HG03354 (cell line): Measurements from ENCODE around the gene PAK4.
"Not testable (repeated sequence)": the region's sequence is repeated elsewhere in the genome, so short reads cannot be mapped to it uniquely, and the experiment has no call there.

Experiments
- ATAC-seq: cut with Tn5 transposase; IDR thresholded peaks from one replicate; pipeline ENCODE4 v1.9.1; 2021; ENCODE audit warnings: mild to moderate bottlenecking; ENCODE audit not compliant: unreplicated experiment, poor library complexity, severe bottlenecking

The PAK4 gene

DNA sequence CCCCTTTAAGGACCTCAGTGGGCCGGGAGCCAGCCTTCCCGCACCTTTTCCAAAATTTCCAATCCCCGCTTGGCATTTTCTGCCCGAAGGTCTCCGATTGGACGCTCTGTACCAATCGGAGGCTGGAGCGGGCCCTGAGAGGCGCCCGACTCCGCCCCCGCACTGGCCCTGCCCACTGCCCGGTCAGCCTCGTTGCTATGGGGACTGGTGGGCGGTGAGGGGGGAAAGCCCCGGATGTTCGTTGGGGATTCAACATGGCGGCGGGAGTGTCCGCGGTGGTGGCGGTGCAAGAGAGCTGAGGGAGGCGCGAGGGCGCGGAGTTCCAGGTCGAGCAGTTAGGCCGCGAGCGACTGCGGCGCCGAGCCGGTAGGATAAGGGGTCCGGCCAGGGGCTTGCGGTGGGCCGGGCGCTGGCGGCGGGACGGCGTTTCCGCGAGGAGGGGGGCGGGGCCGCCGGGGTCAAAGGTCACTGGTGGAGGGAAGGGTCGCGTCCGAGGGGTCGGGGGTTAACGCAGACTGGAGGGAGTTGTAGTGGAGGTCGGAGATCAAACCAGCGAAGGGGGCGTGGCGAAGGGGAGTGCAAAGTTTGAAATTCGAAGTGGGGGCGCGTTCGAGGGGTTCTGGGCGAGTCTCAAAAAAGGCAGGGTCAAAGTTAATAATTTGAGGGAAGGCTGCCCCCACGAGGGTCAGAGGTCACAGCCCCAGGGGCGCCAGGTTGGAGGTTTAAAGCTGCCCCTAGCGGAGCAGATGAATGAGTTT lies at the start of gene PAK4:
PAK4 (plus strand) TSS at position 233 of the 758 bp plus-strand sequence. CDS start 43,768 bp downstream, outside the sequence.
- ATAC-seq = peak; percentile 94

DNA sequence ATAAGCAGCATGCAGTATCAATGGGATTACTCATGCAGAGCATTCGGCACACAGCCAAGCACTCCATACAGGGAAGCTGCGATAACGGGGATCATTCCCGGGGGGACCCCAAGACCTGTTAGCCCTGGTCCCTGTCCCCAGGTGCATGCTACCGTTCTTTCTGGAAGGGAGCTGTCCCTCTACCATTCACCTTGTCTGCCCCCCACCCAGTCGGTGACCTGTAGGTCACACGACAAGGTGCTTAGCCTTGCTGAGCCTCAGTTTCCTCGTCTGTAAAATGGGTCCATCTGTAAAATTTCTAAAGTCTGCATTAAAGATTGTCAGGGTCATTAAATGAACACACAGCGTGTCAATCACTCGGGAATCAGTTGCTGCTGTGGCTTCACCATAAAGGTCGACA lies 48.3 kb upstream of the PAK4 start:
- no peak for ATAC-seq

DNA sequence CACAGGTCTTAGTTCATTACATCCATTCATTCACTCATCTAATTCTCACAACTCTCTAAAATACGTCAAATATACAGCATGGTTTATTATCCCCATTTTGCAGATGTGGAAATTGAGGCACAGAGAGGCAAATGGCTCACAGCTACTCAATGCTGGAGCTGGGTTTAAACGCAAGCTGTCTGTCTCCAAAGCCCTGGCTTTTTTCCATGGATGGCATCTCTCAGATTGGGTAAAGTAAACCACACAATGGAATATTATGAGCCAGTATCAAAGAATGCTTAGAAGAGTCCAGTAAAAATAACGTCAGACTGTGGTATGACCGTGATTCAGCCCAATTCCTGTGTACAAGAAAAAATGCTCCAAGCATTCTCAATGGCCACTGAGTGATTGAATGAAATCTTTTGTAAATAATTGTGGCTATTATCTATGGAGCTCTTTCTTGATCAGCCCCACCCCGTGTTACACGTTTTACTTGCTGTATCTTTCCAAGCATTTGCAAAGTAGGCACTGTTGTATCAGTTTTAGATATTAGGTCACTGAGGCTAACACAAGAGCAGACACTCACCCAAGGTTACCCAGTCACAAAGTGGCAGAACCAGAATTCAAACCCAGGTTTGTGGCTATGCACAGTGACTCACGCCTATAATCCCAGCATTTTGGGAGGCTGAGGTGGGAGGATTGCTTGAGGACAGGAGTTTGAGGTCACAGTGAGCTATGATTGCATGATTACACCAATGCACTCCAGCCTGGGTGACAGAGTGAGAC lies 47.0 kb upstream of the PAK4 start:
- no peak for ATAC-seq

- no peak for ATAC-seq
These were observed 45.2 kb upstream of the PAK4 start for GRCh38 chr19:39080431-39080830.

DNA sequence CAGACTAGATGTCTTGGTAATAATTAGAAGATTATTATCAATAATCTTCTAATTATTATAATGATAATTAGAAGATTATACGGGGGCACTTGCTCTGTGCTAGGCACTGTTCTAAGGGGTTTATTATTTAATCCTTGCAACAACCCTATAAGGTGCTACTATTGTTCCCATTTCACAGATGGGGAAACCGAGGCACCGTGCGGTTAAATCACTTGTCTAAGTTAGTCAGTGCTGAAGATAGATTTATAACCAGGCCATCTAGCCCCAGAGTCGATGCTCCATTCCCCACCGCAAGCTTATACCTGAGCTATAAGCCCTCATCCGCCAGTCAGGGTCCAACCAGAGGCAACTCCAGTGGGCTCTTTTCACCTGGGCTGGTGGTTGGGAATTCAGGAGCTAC lies 43.4 kb upstream of the PAK4 start:
- ATAC-seq = no peak

DNA sequence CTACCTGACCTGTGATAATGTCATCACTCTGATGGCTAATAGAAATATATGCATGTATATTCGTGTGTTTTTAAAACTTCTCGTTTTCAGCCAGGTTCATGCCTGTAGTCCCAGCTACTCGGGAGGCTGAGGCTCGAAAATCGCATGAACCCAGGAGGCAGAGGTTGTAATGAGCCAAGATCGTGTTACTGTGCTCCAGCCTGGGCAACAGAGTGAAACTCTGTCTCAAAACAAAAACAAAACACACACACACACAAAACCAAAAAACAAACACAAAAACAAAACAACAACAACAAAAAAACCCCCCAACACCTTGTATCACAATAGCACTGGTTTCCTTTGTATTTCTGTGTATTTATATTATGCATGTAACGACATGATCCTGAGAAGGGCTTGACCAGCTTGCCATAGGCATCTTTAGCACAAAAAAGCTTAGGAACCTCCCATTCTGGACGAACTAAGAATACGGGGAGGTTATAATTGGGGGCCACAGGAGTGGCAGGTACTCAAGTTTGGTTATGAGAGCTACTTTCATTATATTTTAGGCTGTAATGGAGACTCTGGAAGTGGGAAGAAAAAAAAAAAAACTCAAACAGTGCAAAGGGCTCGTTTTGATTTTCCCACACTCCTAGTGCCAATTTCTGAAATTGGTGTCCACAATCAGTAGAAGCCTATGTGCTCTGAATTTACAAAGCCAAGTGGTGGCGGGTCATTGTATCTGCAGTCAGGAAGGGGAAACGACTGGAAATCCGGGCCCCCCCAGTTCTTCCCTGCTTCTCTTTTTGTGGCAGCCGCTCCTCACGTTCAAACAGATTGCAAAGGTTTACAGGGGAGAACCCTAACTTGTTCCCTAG lies 42.6 kb upstream of the PAK4 start:
- ATAC-seq = no peak

DNA sequence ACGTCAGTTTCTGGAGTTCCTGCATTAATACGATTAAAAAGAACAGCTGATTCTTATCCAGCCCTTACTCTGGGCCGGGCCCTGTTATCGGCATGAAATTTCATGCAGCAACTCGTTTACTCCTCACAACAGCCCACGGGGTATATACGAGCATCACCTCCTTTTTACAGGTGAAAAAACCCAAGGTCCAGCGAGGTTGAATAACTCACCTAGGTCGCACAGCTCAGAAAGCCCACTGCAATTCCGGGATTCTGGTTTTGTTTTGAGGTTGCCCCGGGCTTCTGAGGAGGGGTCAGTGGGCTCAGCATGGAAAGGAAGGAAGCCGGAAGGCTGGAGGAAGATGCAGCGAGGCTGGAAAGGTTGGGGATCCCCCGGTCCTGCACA lies 42.0 kb upstream of the PAK4 start:
- ATAC-seq = no peak

GRCh38 chr19:39083983-39084731 lies 41.4 kb upstream of the PAK4 start, which contains the start of gene ACP7:
ACP7 (plus strand) TSS chr19:39084368; CDS start chr19:39085270, 902 bp downstream.
- no peak for ATAC-seq

DNA sequence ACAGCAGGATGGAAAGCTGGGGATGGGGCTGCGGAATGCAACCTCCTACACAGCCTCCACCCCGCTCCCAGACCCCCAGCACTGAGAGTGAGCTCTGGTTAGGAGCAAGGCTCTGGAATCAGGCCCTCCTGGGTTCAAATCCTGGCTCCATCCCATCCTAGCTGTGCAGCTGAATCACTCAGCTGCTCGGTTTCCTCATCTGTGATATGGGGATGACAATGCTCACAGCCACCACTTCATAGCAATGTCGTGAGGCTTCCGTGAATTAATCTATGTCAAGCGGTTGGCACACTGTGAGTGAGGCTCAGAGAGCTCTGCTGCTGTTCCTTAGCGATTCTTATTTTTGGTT lies 40.9 kb upstream of the PAK4 start:
- no peak for ATAC-seq

DNA sequence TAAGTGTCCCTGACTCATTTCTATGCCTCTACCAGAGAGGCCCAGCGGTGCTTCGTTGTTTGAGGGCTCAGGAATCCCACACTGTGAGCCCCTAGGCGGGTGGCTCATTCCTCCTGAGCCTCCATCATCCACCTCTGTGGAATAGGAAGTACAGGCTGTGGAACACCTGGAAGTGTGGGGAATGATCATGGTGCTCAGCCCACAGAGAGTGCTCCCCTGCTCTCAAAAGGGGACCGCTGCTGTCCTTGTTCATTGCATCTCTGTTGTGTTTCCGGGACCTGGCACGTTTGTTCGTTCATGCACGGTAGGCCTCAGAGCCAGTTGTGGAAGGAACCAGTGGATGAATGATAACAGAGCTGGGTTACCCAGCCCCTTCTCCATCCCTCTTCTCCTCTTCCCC lies 40.2 kb upstream of the PAK4 start:
- ATAC-seq = no peak

DNA sequence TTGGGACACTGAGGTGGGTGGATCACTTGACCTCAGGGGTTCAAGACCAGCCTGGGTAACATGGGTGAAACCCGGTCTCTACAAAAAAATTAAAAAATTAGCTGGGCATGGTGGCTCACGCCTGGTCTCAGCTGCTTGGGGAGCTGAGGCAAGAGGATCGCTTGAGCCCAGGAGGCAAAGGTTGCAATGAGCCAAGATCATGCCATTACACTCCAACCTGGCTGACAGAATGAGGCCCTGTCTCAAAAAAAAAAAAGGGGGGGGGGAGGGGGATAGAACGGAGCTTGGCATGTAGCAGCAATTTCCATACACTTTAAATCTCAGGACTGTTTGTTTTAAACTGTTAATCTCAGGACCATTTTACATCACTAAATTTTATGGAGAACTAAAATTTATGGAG lies 39.2 kb upstream of the PAK4 start:
- no peak for ATAC-seq

DNA sequence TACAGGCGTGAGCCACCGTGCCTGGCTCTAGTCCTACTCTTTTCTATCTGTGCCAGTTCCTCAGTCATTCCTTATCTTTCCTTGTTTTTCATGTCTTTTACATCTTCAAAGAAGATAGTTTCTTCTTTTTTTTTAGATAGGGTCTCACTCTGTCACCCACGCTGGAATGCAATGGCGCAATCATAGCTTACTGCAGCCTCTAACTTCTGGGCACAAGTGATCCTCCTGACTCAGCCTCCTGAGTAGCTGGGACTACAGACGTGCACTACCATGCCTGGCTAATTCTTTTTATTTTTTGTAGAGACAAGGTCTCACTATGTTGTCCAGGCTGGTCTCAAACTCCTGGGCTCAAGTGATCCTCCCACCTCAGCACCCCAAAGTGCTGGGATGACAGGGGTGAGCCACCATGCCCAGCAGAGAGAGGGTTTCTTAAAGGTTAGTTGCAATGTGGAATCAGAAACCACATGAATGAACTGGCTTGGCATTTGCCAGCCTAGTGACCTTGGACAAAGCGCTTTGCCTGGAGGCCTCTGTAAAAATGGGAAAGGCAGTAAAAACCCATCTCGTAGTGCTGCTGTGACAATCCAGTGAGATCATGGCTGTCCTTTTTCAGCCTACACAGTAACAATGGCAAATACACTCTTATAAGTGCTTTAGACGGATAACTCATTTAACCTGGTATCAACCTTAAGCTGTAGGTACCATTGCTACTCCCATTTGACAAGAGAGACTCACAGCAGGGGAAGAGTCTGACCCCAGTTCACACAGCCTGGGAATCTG lies 37.5 kb upstream of the PAK4 start:
- ATAC-seq = no peak

- ATAC-seq = not testable (repeated sequence)
These were observed 35.6 kb upstream of the PAK4 start for GRCh38 chr19:39090016-39090415.

GRCh38 chr19:39090881-39091280 lies 34.7 kb upstream of the PAK4 start:
- no peak for ATAC-seq

DNA sequence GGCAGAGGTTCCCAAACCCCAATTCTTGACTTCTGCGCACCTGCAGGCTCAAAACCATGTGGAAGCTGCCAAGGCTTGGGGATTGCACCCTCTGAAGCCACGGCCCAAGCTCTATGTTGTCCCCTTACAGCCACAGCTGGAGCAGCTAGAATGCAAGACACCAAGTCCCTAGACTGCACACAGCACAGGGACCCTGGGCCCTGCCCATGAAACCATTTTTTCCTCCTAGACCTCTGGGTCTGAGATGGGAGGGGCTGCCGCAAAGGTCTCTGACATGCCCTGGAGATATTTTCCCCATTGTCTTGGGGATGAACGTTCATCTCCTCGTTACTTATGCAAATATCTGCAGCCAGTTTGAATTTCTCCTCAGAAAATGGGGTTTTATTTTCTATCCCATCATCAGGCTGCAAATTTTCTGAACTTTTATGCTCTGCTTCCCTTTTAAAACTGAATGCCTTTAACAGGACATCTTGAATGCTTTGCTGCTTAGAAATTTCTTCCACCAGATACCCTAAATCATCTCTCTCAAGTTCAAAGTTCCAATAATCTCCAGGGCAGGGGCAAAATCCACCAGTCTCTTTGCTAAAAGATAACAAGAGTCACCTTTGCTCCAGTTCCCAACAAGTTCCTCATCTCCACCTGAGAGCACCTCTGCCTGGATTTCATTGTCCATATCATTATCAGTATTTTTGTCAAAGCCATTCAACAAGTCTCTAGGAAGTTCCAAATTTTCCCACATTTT lies 29.6 kb upstream of the PAK4 start:
- ATAC-seq = not testable (repeated sequence)

DNA sequence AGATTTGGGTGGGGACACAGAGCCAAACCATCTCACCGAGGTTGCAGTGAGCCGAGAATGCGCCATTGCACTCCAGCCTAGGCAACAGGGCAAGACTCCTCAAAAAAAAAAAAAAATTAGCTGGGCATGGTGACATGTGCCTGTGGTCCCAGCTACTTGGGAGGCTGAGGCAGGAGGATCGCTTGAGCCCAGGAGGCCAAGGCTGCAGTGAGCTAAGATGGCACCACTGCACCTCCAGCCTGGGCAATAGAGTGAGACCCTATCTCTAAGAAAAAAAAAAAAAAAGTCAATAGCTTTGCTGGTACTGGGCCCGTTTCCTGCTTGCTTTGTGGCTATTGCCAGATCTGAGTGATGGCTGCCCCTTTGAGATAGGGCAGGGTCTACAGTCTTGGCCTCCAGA lies 28.3 kb upstream of the PAK4 start:
- ATAC-seq = no peak

DNA sequence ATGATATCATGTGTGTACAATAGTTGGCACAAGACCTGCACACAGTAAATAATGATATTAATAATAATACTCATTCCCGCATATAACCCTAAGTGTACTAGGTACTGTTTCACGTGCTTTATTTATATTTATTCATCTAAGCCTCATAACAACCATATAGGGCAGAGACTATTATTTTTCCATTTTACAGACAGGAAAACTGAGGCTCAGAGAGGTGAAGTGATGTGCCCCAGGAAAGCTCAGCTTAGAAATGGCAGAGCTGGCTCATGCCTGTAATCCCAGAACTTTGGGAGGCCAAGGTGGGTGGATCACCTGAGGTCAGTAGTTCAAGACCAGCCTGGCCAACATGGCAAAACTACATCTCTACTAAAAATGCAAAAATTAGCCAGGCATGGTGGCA lies 27.9 kb upstream of the PAK4 start:
- no peak for ATAC-seq
